ENCODE results near the gene ASXL3.

ASXL3 gene

DNA sequence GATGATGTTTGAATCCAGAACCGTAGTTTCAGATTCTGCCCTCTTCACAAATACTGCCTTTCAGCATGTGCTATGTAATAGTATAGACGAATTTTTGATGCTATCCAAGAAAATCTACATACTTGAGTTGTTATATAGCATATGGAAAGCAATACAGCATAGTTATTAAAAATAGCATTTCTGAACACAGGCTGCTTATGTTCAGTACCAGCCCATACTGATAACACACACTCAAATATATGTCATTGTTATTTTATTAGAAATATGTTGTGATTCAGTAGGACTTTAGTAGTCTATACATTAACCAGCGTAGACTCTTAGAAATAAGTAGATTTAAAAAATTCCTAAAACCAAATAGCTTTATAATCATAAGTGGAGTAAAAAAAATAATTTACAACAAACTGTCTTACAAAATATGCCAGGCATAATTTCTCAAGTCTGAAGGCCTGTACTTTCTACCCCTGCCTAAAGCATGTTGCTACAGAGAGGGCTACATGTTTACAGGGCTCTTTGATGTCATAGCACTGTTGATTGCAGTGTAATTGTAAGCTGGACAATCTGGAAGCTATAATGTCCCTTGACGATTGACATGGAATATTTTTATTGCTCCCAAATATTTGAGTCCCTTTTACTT is 86.3 kb downstream of the ASXL3 start:
- DNase-seq (ENCODE audit: low read depth) = no peak

DNA sequence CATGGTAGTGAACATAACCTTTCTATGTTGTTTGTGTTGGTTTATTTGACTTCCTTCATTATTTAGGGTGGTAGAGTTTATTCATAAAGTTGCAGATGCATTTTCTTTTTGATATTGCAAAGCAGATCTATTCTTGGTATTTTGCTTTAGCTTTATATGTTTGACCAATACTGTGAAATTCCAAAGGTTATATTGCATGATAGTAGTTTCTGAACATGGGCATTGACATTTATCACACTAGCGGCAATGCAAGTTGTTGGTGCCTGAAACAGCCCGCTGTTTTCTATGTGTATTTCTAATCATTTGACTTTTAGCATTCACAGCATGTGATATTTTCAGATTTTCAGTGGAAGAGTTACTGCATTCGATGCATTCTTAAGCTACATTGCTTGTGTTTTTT is 87.2 kb downstream of the ASXL3 start:
- DNase-seq (ENCODE audit: low read depth) = no peak

DNA sequence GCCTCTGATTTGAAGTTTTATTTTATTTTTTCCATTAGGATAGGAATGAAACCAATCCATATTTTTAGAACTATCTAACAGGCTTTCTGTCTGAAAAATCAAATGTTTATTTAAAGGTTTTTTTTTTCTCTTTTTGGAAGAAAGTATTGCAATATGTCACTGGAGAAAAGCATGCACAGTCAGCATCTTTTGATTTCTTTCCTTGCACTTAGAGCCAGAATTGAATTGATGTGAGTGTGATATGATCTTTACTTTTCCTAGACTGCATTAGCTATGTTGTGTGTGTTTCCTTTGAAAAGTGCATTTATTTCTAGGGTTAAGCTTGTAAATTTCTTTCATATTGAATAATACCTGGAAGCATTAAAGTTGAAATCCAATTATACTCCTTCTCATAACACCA is 87.6 kb downstream of the ASXL3 start:
- no peak for DNase-seq (ENCODE audit: low read depth)

DNA sequence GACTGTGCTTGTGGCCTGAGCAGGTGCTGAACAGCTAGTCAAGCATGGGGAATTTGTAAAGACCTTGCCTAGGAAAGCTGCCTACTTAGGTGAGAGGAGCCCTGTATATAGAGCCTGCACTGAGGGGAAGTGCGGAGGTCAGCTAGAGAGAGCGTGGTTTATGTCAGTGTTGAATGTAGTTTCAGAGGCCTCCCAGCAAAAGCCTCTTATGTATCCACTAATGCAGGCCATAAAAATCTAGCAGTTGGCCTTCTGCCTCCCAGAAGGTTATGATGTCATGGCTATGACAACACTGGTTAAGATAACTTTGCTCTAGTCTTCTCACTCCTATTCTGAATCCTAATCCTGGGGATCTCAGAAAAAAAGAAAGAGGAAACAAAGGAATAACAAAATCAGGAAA is 88.9 kb downstream of the ASXL3 start:
- no peak for DNase-seq (ENCODE audit: low read depth)

DNA sequence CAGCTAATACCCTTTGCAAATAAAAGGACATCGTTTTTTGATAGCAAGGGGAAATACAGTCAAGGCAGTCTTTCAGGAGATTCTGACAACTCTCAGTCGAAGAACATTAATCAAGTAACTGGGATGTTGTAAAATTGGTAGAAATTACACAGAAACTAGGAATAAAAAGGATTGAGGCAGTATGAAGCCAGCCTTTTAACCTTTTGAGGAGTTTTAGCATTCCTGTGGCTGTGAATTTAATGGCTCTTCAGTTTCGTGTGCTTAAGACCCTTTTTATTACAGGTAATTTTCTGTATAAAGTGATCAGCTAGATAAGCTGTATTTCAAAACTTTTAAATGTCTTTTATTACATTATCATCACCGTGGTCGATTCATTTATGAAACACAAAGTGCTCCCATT is 91.6 kb downstream of the ASXL3 start:
- DNase-seq (ENCODE audit: low read depth) = no peak

DNA sequence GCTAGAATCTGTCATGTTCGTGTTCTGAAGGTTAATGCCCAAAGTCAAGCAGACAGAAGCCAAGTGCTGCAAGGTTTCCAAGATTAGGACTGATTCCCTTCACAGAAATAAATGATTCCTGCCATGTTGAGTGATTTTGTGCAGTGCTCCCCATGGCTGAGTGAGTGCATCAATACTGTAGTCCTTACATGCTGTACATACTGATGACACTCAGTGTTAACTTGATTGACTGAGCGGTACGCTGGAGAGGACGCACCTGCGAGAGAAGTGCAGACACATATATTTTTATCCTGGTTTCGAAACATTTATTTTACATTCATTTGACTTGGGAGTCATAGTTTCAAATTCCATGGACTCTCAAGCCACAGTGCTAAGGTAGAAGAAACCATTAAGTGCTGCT is 92.0 kb downstream of the ASXL3 start:
- DNase-seq (ENCODE audit: low read depth) = no peak

DNA sequence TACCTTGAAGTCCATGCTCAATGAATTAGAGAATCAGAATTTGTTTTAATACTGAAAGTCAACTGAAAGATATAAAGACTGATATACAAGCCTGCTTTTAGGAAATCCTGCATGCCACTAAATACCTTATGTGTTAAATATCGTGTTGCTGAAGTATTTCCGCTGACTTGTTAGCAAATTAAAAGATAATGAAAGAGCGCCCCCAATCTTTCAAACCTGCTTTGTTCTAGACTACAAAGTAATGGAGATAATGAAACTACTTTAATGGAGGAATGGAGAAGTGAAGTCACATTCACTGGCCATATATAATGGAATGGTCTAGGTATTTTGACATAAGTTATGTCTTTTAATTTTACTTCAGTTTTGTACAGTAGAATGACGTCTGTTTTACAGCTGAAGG is 95.7 kb downstream of the ASXL3 start:
- no peak for DNase-seq (ENCODE audit: low read depth)

DNA sequence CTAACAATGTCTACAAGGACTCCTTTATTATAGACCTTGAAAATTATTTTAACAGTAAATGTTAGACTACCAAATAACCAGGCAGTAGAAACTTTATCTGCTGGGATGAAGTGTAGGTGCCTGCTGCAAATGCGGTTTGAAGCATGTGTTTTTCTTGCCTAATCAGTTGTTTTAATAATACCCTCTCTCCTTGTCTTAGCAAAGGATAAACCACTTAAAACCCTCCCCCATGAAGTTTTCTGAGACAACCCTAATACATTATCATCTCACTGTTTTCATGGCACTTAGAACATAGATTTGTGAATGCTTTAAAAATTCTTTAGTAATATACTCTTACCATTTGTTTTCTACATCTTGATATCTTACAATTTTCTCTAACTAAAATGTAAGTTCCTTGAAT is 98.6 kb downstream of the ASXL3 start:
- DNase-seq (ENCODE audit: low read depth) = no peak

DNA sequence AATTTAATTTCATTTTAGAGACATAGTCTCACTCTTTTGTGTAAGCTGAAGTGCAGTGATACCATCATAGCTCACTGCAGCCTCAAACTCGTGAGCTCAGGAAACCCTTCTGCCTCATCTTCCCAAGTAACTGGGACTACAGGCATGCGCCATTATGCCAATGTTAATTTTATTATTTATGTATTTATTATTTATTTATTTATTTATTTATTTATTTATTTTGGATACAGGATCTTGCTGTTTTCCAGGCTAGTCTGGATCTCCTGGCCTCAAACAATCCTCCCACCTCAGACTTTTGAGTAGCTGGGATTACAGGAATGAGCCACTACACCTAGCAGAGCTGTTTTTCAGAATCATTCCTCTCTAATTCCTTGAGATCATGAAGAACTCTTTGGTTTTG is 99.9 kb downstream of the ASXL3 start:
- DNase-seq (ENCODE audit: low read depth) = no peak

DNA sequence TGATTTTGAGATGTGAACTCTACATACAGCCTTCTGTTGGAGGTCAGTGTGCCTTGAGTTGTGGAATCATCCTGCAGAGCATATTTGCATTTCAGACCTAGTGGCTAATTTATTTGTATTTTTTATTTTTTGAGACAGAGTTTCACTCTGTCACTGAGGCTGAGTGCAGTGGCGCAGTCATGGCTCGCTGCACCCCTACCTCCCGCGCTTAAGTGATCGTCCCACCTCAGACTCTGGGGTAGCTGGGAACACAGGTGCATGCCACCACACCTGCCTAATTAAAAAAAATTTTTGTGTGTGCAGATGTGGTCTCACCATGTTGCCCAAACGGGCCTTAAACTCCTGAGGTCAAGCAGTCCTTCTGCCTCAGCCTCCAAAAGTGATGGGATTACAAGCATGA is 104.4 kb downstream of the ASXL3 start:
- DNase-seq (ENCODE audit: low read depth) = no peak

DNA sequence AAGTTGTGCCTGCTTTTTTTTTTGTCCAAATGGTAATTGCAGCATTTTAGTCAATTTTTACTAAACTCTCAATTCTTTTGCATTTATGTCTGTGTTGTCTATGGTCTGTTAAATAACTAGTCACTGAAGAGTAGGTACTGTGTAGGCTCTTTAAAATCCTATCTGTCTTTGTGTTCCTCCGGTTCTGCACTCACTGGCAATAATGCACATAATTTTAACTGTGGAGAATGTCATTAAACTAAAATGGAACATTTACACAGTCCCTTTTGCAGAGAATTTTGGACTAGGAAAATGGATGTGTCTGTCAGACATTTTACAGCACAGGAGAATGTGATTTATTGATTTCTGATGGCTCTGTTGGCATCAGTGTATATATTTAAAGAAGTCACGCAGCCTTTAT is 116.6 kb downstream of the ASXL3 start:
- DNase-seq (ENCODE audit: low read depth) = no peak

DNA sequence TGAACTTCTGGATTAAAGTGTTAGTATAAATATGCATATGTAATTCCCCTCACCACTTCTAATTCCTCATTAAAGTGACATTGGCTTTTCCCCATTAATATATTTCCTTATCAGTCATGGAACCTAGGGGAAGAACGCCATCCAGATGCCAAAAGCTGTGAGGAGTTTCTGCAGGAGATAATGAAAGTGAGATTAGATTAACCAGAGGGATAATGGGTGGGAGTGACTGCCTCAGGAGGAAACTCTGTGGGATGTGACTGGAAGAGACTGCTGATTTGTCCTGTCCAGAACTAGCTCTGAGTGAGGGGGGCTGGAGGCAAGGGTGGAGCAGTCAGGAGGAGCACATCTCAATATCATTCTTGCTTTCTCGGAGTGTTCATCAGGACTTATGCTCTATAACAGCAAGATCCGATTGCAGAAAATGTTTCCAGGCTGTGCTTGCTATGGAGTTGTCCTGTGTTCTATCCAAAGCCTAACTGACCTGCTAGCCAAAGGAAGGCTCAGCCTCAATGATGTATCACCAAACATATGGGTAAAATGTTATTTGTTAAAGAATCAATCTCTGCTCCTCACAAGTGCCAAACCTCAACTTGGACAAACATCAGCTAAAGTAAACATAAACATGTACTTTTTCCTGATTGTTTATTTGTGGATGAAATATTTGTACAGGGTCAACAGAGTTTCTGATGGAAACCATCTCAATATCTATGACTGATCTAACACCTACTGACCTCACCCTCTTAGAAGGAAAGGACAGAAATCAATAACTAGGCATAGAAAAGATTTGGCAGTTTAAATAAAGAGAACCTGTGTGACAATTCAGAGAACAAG is 118.5 kb downstream of the ASXL3 start:
- DNase-seq (ENCODE audit: low read depth) = no peak

DNA sequence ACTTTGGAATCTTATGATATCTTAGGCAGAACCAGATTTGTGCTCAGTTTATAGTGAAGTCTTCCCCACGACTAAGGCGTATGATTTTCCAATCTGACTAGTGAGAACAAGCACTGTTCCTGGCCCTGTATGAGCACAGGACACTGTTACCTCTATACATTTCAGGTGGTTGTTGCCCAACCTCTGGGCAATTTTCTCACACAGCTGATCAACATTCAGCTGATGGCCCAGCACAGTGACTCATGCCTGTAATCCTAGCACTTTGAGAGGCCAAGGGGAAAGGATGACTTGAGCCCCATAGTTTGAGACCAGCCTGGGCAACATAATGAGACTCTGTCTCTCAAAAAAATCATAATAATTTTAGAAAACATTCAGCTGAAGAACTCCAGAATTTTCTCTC is 119.5 kb downstream of the ASXL3 start:
- DNase-seq (ENCODE audit: low read depth) = no peak

DNA sequence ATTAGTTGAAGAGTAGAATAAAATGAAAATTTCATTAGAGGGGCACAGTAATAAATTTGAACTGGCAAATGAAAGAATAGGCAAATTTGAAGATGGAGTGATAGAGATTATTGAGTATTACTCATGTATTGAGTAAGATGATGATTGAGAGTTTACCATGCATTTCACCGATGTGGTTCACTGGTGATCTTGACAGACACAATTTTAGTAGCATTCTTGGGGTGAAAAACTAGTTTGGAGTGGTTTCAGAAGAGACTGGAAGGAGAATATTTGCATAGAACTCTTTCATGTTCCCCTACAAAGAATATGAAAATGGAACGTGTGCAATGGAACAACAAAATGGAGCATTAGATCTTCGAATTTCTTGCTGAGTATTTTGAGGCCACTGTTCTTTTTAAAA is 121.4 kb downstream of the ASXL3 start:
- DNase-seq (ENCODE audit: low read depth) = no peak

DNA sequence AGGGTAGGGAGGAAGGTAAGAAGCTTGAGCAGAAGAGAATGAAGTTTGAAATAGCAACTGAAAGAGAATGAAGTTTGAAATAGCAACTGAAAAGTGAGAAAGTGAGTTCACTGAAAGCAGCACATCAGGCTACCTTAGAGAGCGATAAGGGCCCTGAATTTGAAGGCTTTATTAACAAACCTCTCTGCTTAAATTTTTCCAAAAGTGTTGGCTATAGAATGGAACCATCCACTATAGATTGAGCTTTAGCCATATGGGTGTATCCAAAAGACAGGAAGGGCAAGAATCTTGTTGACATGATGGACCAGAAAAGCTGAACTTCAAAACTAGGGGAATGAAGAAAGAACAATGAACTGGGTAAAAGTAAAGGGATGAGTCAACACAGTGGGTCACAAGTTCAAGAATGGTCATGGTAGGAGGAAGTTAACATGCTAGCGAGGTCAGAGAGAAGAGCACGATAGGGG is 122.5 kb downstream of the ASXL3 start:
- DNase-seq (ENCODE audit: low read depth) = no peak

DNA sequence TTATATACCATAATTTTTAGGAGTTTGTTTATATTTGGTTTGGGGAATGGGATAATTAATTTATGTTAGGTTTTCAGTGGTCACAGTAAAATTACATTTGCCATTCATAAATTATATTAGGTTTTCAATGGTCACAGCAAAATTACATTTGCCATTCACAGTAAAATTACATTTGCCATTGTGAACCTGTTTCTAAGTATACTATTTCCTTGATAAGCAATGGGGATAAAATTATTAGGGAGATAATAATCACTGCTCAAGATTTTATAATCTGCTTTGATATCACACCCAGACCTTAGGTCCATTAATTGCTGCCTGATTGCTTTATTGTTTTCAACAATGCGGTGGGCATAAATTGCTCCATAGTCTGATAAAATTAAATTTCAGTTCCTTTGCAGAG is 124.6 kb downstream of the ASXL3 start:
- DNase-seq (ENCODE audit: low read depth) = no peak

DNA sequence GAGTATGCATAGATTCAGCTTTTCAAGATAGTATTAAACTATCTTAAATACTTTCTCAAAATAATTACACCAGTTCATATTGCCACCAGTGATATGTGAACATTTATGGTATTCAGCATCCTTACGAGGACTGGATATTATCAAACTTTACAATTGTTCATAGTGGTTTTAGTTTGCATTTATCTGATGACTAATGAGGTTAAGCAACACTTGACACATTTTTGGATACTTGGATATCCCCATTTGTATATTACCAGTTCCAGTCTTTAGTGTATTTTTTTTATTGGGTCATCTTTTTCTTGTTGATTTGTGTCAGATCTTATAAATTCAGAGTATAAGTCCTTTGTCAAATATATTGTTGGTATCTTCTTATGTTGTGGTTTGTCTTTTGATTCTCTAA is 128.4 kb downstream of the ASXL3 start:
- DNase-seq (ENCODE audit: low read depth) = no peak

DNA sequence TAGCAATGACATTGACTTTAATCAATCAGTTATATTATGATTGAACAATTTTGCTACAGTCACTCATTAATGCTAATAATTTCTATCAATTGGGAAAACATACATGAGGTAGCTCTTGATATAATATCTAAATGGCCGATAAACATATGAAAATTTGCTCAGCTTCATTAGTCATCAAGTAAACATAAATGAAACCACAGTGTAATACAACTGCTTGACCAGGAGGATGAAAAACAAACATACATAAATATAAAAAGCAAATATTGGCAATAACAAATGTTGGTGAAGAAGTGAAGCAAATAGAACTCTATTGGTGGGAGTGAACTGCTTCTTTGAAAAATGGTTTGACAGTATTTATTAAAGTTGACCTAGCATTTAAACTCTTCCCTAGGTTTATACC is 130.9 kb downstream of the ASXL3 start:
- DNase-seq (ENCODE audit: low read depth) = no peak

DNA sequence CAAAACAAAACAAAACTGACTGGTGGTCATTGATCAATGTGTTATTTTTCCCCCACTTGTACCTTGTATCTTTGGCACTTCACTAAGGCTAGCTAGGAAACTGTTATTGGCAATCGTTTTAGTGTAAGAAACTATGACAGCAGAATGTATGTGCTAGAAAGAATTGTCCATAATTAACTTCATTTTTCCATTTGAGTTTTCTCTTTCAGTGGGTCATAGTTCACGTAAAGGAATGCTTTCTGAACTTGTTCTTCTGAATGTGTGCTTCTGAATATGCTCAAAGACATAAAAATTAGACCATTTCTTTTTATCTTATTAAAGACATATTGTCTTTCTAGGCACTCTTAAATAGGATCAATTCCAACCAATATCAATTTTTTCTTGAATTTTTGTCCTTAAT is 132.2 kb downstream of the ASXL3 start:
- DNase-seq (ENCODE audit: low read depth) = no peak

DNA sequence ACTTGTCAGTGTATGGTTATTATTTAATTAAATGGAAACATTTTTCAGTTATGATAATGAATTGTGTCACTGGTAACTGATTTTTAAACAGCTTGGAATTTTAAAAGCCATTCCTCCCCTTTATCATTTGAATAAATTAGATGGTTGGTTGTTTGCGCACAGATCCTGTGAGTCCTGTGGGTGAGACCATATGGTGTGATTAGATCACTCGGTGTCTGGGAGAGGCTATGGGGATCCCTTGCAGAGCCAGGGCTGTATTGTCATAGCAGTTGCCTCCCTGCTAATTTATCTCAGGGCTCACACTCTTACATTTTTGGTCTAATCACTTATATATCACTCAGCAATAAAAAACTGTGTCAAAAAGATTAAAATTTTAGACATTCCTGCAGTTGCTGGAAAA is 133.5 kb downstream of the ASXL3 start:
- DNase-seq (ENCODE audit: low read depth) = no peak

DNA sequence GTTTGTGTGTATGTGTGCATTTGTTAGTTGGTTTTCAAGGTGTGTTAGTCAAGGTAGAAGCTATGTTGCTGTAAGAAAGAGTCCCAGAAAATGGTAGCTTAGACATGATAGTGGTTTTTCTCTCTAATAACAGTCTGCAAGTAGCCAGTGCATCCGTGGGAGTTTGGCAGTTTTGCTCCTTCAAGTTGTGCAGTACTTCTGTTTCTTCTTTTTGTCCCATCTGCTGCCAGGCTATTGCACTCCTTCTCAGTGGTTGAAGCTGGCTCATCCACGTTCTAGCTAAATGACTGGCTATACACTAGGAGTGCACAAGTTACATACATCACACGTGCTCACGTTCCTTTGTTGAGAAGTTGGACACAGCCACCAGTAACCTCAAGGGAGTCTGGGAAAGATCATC is 134.7 kb downstream of the ASXL3 start:
- no peak for DNase-seq (ENCODE audit: low read depth)

DNA sequence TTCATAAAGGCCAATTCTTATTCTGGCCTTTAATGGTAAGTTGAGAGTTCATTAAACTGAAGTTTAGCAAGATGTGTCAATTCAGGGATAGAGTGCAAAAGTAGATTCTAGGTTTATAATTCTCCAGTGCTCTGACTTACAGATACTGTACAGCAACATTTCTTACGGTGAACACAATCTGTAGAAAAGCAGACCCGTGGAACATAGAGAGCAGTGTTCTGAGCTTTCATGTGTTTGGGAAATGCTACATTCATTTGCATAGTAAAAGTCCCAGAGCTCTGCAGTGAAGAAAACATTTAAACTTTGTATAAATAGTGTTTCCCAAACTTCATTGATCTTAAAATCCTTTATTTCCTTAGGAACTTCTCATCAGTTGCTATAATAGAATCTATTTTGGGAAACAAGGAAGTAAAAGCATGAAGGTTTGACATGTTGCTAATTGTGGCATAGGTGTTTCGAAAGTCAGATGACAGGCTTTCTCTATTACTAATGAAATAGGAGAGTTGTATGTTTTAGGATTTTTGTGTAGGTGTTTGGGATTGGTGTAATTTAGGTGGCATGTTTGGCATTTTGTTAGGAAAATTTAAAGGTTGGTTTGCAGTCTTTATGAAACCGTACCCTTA is 138.2 kb downstream of the ASXL3 start:
- no peak for DNase-seq (ENCODE audit: low read depth)

DNA sequence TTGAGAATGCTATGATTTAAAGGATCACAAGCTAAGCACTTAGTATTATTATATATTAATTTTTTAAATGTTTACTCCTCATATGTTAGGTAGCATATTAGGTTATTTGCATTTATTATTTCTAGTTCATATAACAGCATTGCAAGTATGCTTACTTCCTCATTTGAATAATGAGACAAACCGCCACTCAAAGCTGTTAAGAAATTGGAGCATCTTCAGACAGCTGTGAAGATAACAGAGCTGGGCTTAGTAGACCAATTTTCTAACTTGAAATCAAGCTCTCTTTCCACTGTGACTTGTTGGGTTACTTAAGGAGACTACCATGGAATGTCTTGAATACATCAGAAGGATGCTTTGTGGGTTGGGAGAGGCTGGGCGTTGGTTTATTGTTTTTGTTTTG is 139.3 kb downstream of the ASXL3 start:
- DNase-seq (ENCODE audit: low read depth) = no peak

DNA sequence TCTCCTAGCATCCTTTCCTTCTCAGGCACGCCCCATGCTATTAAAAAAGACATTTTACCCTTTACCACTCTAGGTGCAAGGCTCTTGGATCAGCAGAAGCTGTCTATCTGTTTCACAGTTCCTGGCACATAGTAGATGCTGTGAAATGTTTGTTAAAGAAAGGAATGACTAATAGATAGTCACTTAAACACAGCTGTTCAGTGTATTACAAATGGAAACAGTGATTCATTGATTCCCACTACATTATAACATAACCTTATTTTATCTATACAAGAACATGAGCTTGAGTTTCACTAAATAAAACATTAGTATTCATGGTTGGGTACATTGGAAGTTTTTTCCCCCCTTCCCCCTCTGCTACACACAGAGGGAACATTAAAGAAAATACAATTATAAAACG is 142.1 kb downstream of the ASXL3 start:
- no peak for DNase-seq (ENCODE audit: low read depth)

Data from stimulated activated CD8-positive, alpha-beta memory T cell treated with anti-CD3 and anti-CD28 coated beads, Interleukin-12 subunit alpha, Interleukin-12 subunit beta, amount 100 ng/mL, for 1 hour (primary cell).